ENCODE measurements around the gene TRIM6. TPM values are rescaled to one million over a fixed set of nuclear protein-coding genes. Genes with fewer than 3 reads are reported as not detected.
"Not testable (repeated sequence)": the region's sequence is repeated elsewhere in the genome, so short reads cannot be mapped to it uniquely, and the experiment has no call there.

Gene TRIM6
- total and polyA plus RNA-seq, 4 experiments from 2014 or later, result not detected

DNA sequence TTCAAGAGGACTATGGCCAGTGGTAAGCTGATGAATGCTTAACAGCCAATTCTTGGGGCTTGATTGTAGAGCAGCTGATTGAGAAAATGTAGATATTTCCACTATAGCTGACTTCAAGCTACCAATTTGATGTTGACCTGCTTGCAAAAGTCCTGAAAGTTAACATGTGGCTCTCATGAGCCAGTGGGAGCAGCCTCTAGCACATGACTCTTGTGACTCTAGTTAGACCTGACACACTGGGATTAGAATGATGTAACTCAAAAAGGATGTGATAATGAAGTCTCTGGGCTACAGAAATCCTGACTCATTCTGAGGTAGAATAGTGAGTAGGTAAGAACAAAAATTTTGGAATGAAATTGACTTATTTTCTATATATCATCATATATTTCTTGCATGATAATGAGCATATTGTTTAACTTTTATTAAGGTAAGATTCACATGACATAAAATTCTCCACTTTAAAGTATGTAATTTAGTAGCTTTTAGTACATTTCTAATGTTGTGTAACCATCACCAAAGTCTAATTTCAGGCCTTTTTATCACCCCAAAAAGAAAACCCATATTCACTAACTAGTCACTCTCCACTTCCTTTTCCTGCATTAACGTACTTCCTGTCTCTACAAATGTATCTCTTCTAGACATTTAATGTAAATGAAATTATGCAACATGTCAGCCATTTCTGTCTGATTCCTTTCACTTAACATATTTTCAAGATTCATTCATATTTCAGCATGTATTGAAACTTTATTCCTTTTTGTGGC is 32.0 kb upstream of the TRIM6 start:
- CTCF ChIA-PET (ENCODE audit: partially characterized antibody), result no interaction called here
- POLR2A ChIA-PET (ENCODE audit: partially characterized antibody), result no interaction called here
- no peak overlapping the region for H3K4me3 ChIP-seq (ENCODE audit: low read length in 2 of 2)
- Mint-ChIP-seq H3K4me3 (no peak overlapping the region), H3K36me3 (no peaks in the 10 kb centered on the region), H3K4me1 (peaks cover 0 to 5% (median 4%) of the 10 kb centered on the region in 4 donors), H3K27me3 (peaks cover 3 to 5% of the 10 kb centered on the region in 2 donors), H3K27ac (no peak overlapping the region), H3K9me3 (peaks cover 0 to 6% (median 2%) of the 10 kb centered on the region in 8 donors)
- intact Hi-C loops (cut with micrococcal nuclease), result no loop called here
- no peaks in the 10 kb centered on the region for H3K9me3 ChIP-seq (ENCODE audit: control insufficient read depth in 1 of 2, low read length in 2 of 2)
- H3K27me3 ChIP-seq (ENCODE audit: insufficient read depth, low read length), result no peaks in the 10 kb centered on the region
- no peak for DNase-seq
- H3K4me1 ChIP-seq (ENCODE audit: insufficient read depth, low read length), result no peaks in the 10 kb centered on the region
- no peak overlapping the region for H3K27ac ChIP-seq (ENCODE audit: low read depth, low read length)
- no peaks in the 10 kb centered on the region for H3K36me3 ChIP-seq (ENCODE audit: insufficient read depth, low read length)

DNA sequence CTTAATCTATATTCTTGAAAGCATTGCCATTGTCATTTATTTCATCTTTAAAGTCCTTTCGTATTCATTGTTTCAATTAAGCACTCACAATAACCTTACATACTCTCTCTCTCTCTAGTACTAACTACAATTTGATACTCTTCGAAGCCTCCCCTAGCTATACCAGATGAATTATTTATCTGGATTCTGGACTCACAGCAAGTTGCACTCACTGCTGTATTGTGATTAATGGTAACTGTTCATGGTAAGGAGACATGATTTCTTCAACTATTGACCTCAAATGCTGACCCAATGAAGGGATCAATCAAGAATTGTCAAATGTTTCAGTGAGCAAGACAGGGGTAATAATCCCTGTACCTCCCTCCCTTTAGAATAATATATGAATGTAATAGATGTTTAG is 21.8 kb upstream of the TRIM6 start:
- Histone ChIP-seq H3K27ac (ENCODE audit: low read depth, low read length) (no peak overlapping the region), H3K36me3 (ENCODE audit: insufficient read depth, low read length) (no peaks in the 10 kb centered on the region), H3K4me3 (ENCODE audit: low read length in 2 of 2) (no peak overlapping the region), H3K4me1 (ENCODE audit: insufficient read depth, low read length) (no peaks in the 10 kb centered on the region), H3K9me3 (ENCODE audit: control insufficient read depth in 1 of 2, low read length in 2 of 2) (no peaks in the 10 kb centered on the region), H3K27me3 (ENCODE audit: insufficient read depth, low read length) (no peaks in the 10 kb centered on the region)
- Mint-ChIP-seq H3K4me1 (no peaks in the 10 kb centered on the region), H3K27me3 (peaks cover 0 to 4% of the 10 kb centered on the region in 2 donors), H3K36me3 (no peaks in the 10 kb centered on the region), H3K27ac (no peak overlapping the region), H3K9me3 (no peaks in the 10 kb centered on the region), H3K4me3 (no peak overlapping the region)
- intact Hi-C loops (cut with micrococcal nuclease), result no loop called here
- no peak for DNase-seq
- ChIA-PET POLR2A (ENCODE audit: partially characterized antibody) (no interaction called here), CTCF (ENCODE audit: partially characterized antibody) (no interaction called here)

DNA sequence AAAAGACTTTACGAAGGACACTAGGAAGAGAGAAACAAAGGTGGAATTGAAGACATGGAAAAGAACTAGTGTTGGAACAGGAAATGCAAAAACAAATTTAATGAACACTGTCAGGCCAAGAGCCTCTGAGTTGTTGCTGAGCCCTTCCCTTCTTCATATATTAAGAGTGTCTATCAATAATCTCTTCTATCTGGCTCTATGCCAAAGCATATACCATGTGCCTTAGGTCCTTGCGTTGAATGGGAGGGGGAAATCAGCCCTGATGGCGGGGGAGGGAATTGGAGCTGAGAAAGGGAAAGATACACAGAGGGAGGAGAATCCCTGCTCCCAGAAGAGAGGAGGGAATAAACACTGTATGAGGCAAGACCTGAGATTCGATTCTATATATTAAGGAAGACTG is 21.3 kb upstream of the TRIM6 start:
- intact Hi-C loops (cut with micrococcal nuclease), result no loop called here
- CTCF ChIA-PET (ENCODE audit: partially characterized antibody), result no interaction called here
- no peaks in the 10 kb centered on the region for H3K36me3 Mint-ChIP-seq
- no peaks in the 10 kb centered on the region for H3K36me3 ChIP-seq (ENCODE audit: insufficient read depth, low read length)
- no peak overlapping the region for H3K4me3 ChIP-seq (ENCODE audit: low read length in 2 of 2)
- no peak overlapping the region for H3K4me3 Mint-ChIP-seq
- no peaks in the 10 kb centered on the region for H3K4me1 Mint-ChIP-seq
- no peak overlapping the region for H3K27ac ChIP-seq (ENCODE audit: low read depth, low read length)
- no peaks in the 10 kb centered on the region for H3K9me3 Mint-ChIP-seq
- H3K27ac Mint-ChIP-seq, result no peak overlapping the region
- peaks cover 0 to 6% of the 10 kb centered on the region in 2 donors for H3K27me3 Mint-ChIP-seq
- POLR2A ChIA-PET (ENCODE audit: partially characterized antibody), result no interaction called here
- no peaks in the 10 kb centered on the region for H3K4me1 ChIP-seq (ENCODE audit: insufficient read depth, low read length)
- no peaks in the 10 kb centered on the region for H3K27me3 ChIP-seq (ENCODE audit: insufficient read depth, low read length)
- DNase-seq, result no peak
- no peaks in the 10 kb centered on the region for H3K9me3 ChIP-seq (ENCODE audit: control insufficient read depth in 1 of 2, low read length in 2 of 2)

DNA sequence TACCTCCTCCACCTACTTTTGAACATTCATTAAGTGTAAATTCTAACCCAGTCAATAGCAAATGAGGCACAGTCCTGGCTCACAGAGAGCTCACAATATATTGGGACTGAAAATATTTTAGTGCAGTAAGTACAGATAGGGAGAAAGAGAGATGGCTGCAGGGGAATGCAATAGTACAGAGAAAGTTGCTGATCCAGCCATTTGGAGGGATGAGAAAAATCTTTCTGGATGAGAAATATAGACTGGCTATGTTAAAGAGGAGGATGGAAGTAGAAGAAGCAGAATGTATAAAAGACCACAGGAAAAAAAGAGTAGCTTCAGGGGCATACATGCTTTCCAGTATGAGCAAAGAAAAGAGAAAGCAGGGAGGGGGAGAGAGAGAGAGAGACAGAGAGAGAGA is 19.3 kb upstream of the TRIM6 start:
- Mint-ChIP-seq H3K4me1 (no peaks in the 10 kb centered on the region), H3K36me3 (no peaks in the 10 kb centered on the region), H3K4me3 (no peak overlapping the region), H3K27me3 (peaks cover 0 to 1% of the 10 kb centered on the region in 2 donors), H3K9me3 (no peaks in the 10 kb centered on the region), H3K27ac (no peak overlapping the region)
- no peak for DNase-seq
- ChIA-PET POLR2A (ENCODE audit: partially characterized antibody) (no interaction called here), CTCF (ENCODE audit: partially characterized antibody) (no interaction called here)
- no peaks in the 10 kb centered on the region for H3K27me3 ChIP-seq (ENCODE audit: insufficient read depth, low read length)
- H3K36me3 ChIP-seq (ENCODE audit: insufficient read depth, low read length), result no peaks in the 10 kb centered on the region
- intact Hi-C loops (cut with micrococcal nuclease), result no loop called here
- no peaks in the 10 kb centered on the region for H3K9me3 ChIP-seq (ENCODE audit: control insufficient read depth in 1 of 2, low read length in 2 of 2)
- H3K4me1 ChIP-seq (ENCODE audit: insufficient read depth, low read length), result no peaks in the 10 kb centered on the region
- H3K4me3 ChIP-seq (ENCODE audit: low read length in 2 of 2), result no peak overlapping the region
- H3K27ac ChIP-seq (ENCODE audit: low read depth, low read length), result no peak overlapping the region

DNA sequence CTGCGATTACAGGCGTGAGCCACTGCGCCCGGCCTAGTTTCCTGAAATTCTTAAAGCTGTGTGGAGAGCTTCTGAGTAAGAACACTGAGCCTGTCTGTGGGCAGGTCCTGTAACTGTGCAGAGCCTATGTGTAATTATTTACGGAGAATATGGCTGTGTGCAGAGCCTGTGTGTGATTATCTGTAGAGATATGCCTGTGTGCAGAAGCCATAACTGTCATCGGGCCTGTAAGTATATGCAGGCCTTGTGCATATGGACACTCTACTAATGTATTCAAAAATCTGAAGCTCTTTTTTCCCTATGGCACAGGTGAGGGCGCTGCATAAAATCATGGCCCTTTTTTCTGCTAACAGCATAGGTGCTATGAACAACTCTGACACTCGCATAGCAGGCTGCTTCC is 15.9 kb upstream of the TRIM6 start, which contains the start of gene OR52B6:
OR52B6 (plus strand) TSS at position 301 of the 400 bp plus-strand sequence; CDS start at position 301, 0 bp downstream.
- H3K4me3 ChIP-seq (ENCODE audit: low read length in 2 of 2), result no peak within 1 kb of the TSS
- Mint-ChIP-seq H3K27ac (no peak within 1 kb of the TSS), H3K4me3 (no peak within 1 kb of the TSS), H3K27me3 (peaks cover 0 to 1% of the 10 kb centered on the region in 2 donors), H3K36me3 (no peaks in the 10 kb centered on the region), H3K4me1 (no peaks in the 10 kb centered on the region), H3K9me3 (peaks cover 0 to 5% (median 0%) of the 10 kb centered on the region in 8 donors)
- ChIA-PET POLR2A (ENCODE audit: partially characterized antibody) (no interaction called here), CTCF (ENCODE audit: partially characterized antibody) (no interaction called here)
- no peaks in the 10 kb centered on the region for H3K4me1 ChIP-seq (ENCODE audit: insufficient read depth, low read length)
- no peaks in the 10 kb centered on the region for H3K36me3 ChIP-seq (ENCODE audit: insufficient read depth, low read length)
- no peak for DNase-seq
- H3K27me3 ChIP-seq (ENCODE audit: insufficient read depth, low read length), result no peaks in the 10 kb centered on the region
- H3K27ac ChIP-seq (ENCODE audit: low read depth, low read length), result no peak within 1 kb of the TSS
- intact Hi-C loops (cut with micrococcal nuclease), result no loop called here
- no peaks in the 10 kb centered on the region for H3K9me3 ChIP-seq (ENCODE audit: control insufficient read depth in 1 of 2, low read length in 2 of 2)

DNA sequence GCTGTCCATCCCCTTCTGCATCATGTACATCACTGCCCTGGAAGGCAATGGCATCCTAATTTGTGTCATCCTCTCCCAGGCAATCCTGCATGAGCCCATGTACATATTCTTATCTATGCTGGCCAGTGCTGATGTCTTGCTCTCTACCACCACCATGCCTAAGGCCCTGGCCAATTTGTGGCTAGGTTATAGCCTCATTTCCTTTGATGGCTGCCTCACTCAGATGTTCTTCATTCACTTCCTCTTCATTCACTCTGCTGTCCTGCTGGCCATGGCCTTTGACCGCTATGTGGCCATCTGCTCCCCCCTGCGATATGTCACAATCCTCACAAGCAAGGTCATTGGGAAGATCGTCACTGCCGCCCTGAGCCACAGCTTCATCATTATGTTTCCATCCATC is 15.4 kb upstream of the TRIM6 start:
- H3K27ac Mint-ChIP-seq, result no peak overlapping the region
- H3K36me3 ChIP-seq (ENCODE audit: insufficient read depth, low read length), result no peaks in the 10 kb centered on the region
- H3K27me3 Mint-ChIP-seq, result peaks cover 0 to 1% of the 10 kb centered on the region in 2 donors
- CTCF ChIA-PET (ENCODE audit: partially characterized antibody), result no interaction called here
- H3K4me1 Mint-ChIP-seq, result no peaks in the 10 kb centered on the region
- H3K4me1 ChIP-seq (ENCODE audit: insufficient read depth, low read length), result no peaks in the 10 kb centered on the region
- no peaks in the 10 kb centered on the region for H3K9me3 ChIP-seq (ENCODE audit: control insufficient read depth in 1 of 2, low read length in 2 of 2)
- no peak overlapping the region for H3K27ac ChIP-seq (ENCODE audit: low read depth, low read length)
- intact Hi-C loops (cut with micrococcal nuclease), result no loop called here
- H3K27me3 ChIP-seq (ENCODE audit: insufficient read depth, low read length), result no peaks in the 10 kb centered on the region
- H3K36me3 Mint-ChIP-seq, result no peaks in the 10 kb centered on the region
- H3K9me3 Mint-ChIP-seq, result peaks cover 0 to 5% (median 0%) of the 10 kb centered on the region in 8 donors
- POLR2A ChIA-PET (ENCODE audit: partially characterized antibody), result no interaction called here
- no peak overlapping the region for H3K4me3 Mint-ChIP-seq
- no peak overlapping the region for H3K4me3 ChIP-seq (ENCODE audit: low read length in 2 of 2)
- DNase-seq, result no peak

DNA sequence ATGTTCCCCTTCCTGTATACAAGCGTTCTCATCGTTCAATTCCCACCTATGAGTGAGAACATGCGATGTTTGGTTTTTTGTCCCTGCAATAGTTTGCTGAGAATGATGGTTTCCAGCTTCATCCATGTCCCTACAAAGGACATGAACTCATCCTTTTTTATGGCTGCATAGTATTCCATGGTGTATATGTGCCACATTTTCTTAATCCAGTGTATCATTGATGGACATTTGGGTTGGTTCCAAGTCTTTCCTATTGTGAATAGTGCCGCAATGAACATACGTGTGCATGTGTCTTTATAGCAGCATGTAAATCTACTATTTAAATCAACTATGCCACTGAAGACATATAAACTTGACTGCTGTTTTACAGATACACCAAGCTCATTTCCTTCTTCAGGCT is 12.0 kb upstream of the TRIM6 start:
- H3K27me3 ChIP-seq (ENCODE audit: insufficient read depth, low read length); H3K4me3 Mint-ChIP-seq; CTCF ChIA-PET (ENCODE audit: partially characterized antibody); H3K27me3 Mint-ChIP-seq; H3K27ac Mint-ChIP-seq; DNase-seq; H3K4me1 Mint-ChIP-seq; H3K9me3 ChIP-seq (ENCODE audit: control insufficient read depth in 1 of 2, low read length in 2 of 2); H3K27ac ChIP-seq (ENCODE audit: low read depth, low read length); H3K4me3 ChIP-seq (ENCODE audit: low read length in 2 of 2); H3K9me3 Mint-ChIP-seq; intact Hi-C loops (cut with micrococcal nuclease); H3K36me3 Mint-ChIP-seq; POLR2A ChIA-PET (ENCODE audit: partially characterized antibody); H3K4me1 ChIP-seq (ENCODE audit: insufficient read depth, low read length); H3K36me3 ChIP-seq (ENCODE audit: insufficient read depth, low read length): not testable (repeated sequence)

Data from CD4-positive, alpha-beta memory T cell (primary cell).